Epithelial cell of proximal tubule (primary cell): ENCODE measurements around the gene TMEM62. TPM values are rescaled to one million over a fixed set of nuclear protein-coding genes. Genes with fewer than 3 reads are reported as not detected.

ENCODE experiments used
- DNase-seq: peaks from one replicate; pipeline ENCODE4 v3.0.0-alpha.2; 2011; ENCODE audit warnings: low read depth
- H3K4me3 ChIP-seq: 2 replicates; pipeline ENCODE4 v1.5.1; 2011; ENCODE audit warnings: low read depth, mild to moderate bottlenecking, low read length
- CTCF ChIP-seq: conservative IDR thresholded peaks from 2 replicates; pipeline ENCODE4 v1.5.1; 2012; ENCODE audit warnings: low read depth, mild to moderate bottlenecking, low read length
- total RNA-seq: library from RNA; depleted of rRNA; stranded (reverse); fragments of >200 nt; gene quantifications from 2 replicates; pipeline ENCODE4 v1.2.3, GENCODE V29; 2015

Gene TMEM62
- total RNA-seq, 1 donor from 2014 or later = 22.6 TPM

DNA sequence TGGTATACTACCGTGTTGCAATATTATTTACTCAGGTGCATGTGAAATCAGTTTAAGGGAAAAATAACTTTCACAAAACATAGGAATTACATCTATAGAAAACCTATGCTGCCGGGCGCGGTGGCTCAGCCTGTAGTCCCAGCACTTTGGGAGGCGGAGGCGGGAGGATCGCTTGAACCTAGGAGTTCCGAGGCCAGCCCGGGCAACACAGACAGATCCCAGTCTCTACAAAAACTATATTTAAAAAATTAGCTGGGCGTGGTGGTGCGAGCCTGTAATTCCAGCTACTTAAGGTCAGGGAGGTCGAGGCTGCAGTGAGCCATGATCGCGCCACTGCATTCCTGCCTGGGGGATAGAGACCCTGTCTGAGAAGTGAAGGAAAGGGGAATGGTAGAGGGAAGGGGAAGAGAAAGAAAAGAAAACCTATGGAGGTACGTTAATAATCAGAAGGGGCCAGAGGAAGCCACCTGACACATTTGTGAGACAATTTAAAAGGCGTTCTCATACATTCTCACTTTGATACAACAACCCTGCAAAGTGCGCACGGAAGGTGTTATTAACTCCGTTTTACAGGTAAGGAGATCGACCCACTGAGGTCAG lies 456 bp upstream of the TMEM62 start:
- H3K4me3 ChIP-seq = peak overlapping the region; percentile 90
- DNase-seq = no peak
- no peak for TF ChIP-seq CTCF

- TF ChIP-seq CTCF = no peak
- DNase-seq = no peak
- peak overlapping the region; percentile 90 for H3K4me3 ChIP-seq
Measured at GRCh38 chr15:43134157-43134635, 810 bp downstream of the TMEM62 start.

GRCh38 chr15:43135351-43135750 lies 2.0 kb downstream of the TMEM62 start:
- H3K4me3 ChIP-seq = no peak overlapping the region
- no peak for DNase-seq
- no peak for TF ChIP-seq CTCF

DNA sequence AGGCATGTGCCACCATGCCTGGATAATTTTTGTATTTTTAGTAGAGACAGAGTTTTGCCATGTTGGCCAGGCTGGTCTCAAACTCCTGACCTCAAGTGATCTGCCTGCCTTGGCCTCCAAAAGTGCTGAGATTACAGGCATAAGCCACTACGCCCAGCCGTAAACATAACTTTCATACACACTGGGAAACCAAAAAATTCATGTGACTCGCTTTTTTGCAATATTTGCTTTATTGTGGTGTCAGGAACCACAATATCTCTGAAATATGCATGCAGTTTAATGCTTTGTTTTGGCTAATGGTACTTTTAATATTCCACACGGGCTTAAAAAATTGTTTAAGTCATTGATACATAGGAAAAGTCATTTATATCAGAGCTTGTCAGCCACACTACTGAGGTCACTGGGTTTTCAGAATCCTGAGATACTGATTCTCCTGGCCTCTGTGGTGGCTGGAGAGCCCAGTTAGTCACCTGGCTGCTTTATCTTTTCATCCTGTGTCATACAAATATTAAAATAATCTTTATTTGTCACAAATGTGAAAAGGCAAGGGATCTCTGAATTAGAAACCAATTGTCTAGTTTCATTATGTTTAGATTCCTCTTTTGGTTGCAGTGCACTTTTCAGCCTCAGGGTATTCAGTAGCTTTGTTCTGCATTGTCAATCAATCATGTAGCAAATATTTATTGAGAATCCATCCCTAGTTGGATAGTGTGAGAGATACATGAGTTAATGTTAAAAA lies 10.0 kb downstream of the TMEM62 start:
- TF ChIP-seq CTCF = no peak
- H3K4me3 ChIP-seq = no peak overlapping the region
- DNase-seq = no peak

- no peak for DNase-seq
- no peak for TF ChIP-seq CTCF
Measured at GRCh38 chr15:43144512-43144911, 11.1 kb downstream of the TMEM62 start.

GRCh38 chr15:43146184-43146583 lies 12.8 kb downstream of the TMEM62 start:
- H3K4me3 ChIP-seq = no peak overlapping the region
- TF ChIP-seq CTCF = no peak

More at GRCh38 chr15:43144512-43144911, 11.1 kb downstream of the TMEM62 start:
- no peak overlapping the region for H3K4me3 ChIP-seq

More at GRCh38 chr15:43146184-43146583, 12.8 kb downstream of the TMEM62 start:
- no peak for DNase-seq
